ENCODE data around the gene AKTIP.

The AKTIP gene

GRCh38 chr16:53476867-53477266 is 26.1 kb downstream of the AKTIP start:
- no peak for DNase-seq

- peak; percentile 91 for DNase-seq
Measured at GRCh38 chr16:53465606-53466280, 37.3 kb downstream of the AKTIP start.

GRCh38 chr16:53458635-53459034 is 44.4 kb downstream of the AKTIP start:
- DNase-seq, result no peak

- peak; percentile 47 for DNase-seq
Measured at GRCh38 chr16:53457670-53458069, 45.3 kb downstream of the AKTIP start.

- peak; percentile 48 for DNase-seq
Measured at GRCh38 chr16:53456625-53457024, 46.4 kb downstream of the AKTIP start.

- DNase-seq, result no peak
Measured at GRCh38 chr16:53453928-53454327, 49.1 kb downstream of the AKTIP start.

- no peak for DNase-seq
Measured at GRCh38 chr16:53449816-53450517, 53.0 kb downstream of the AKTIP start.

- no peak for DNase-seq
Measured at GRCh38 chr16:53446090-53446489, 56.9 kb downstream of the AKTIP start.

- DNase-seq, result no peak
Measured at GRCh38 chr16:53445534-53445933, 57.5 kb downstream of the AKTIP start.
